Measurements from ENCODE around the gene PRSS33.

PRSS33 gene

GRCh38 chr16:2778630-2778958 lies 8.8 kb downstream of the PRSS33 start:
- H3K27me3 Mint-ChIP-seq (ENCODE audit: low read depth, poor library complexity) = peaks cover 3% of the 10 kb centered on the region
- no peak for TF ChIP-seq CTCF (IDR thresholded peaks at IDR 0.05)

GRCh38 chr16:2777903-2778629 lies 9.3 kb downstream of the PRSS33 start:
- peak; percentile 35 for DNase-seq
- no peaks in the 10 kb centered on the region for H3K27me3 Mint-ChIP-seq (ENCODE audit: low read depth, poor library complexity)
- no peaks in the 10 kb centered on the region for H3K9me3 Mint-ChIP-seq
- peaks cover 37% of the 10 kb centered on the region for H3K4me1 Mint-ChIP-seq
- TF ChIP-seq CTCF (IDR thresholded peaks at IDR 0.05) = no peak
- peak overlapping the region; percentile 99 for H3K27ac Mint-ChIP-seq
- peaks cover 4% of the 10 kb centered on the region for H3K36me3 Mint-ChIP-seq (ENCODE audit: low read depth)
- H3K4me3 Mint-ChIP-seq = peak overlapping the region; percentile 92

More at GRCh38 chr16:2778630-2778958, 8.8 kb downstream of the PRSS33 start:
- H3K4me3 Mint-ChIP-seq = peak overlapping the region; percentile 92
- no peaks in the 10 kb centered on the region for H3K9me3 Mint-ChIP-seq
- H3K4me1 Mint-ChIP-seq = peaks cover 37% of the 10 kb centered on the region
- DNase-seq = no peak
- peak overlapping the region; percentile 99 for H3K27ac Mint-ChIP-seq
- H3K36me3 Mint-ChIP-seq (ENCODE audit: low read depth) = no peaks in the 10 kb centered on the region

- Mint-ChIP-seq H3K4me3 (peak within 1 kb of the TSS; percentile 95), H3K27ac (peak within 1 kb of the TSS; percentile 99), H3K9me3 (no peaks in the 10 kb centered on the region), H3K36me3 (ENCODE audit: low read depth) (peaks cover 11% of the 10 kb centered on the region), H3K27me3 (ENCODE audit: low read depth, poor library complexity) (no peaks in the 10 kb centered on the region), H3K4me1 (peaks cover 43% of the 10 kb centered on the region)
- peak; percentile 93 for DNase-seq
- TF ChIP-seq CTCF (IDR thresholded peaks at IDR 0.05) = no peak
These were observed 10.0 kb downstream of the PRSS33 start, which contains the start of gene ELOB for GRCh38 chr16:2777231-2777902. TSS of gene ELOB (minus strand) at chr16:2777280. CDS start at chr16:2777239, 41 bp downstream.

- no peak for TF ChIP-seq CTCF (IDR thresholded peaks at IDR 0.05)
These were observed 10.7 kb downstream of the PRSS33 start for GRCh38 chr16:2776500-2777139.

GRCh38 chr16:2775765-2776499 lies 11.4 kb downstream of the PRSS33 start:
- no peaks in the 10 kb centered on the region for H3K27me3 Mint-ChIP-seq (ENCODE audit: low read depth, poor library complexity)
- peaks cover 24% of the 10 kb centered on the region for H3K36me3 Mint-ChIP-seq (ENCODE audit: low read depth)
- H3K9me3 Mint-ChIP-seq = no peaks in the 10 kb centered on the region
- peak overlapping the region; percentile 95 for H3K4me3 Mint-ChIP-seq
- H3K27ac Mint-ChIP-seq = peak overlapping the region; percentile 91
- no peak for TF ChIP-seq CTCF (IDR thresholded peaks at IDR 0.05)
- DNase-seq = no peak
- peaks cover 54% of the 10 kb centered on the region for H3K4me1 Mint-ChIP-seq

More at GRCh38 chr16:2776500-2777139, 10.7 kb downstream of the PRSS33 start:
- Mint-ChIP-seq H3K4me3 (peak overlapping the region; percentile 95), H3K9me3 (no peaks in the 10 kb centered on the region), H3K36me3 (ENCODE audit: low read depth) (peaks cover 17% of the 10 kb centered on the region), H3K27me3 (ENCODE audit: low read depth, poor library complexity) (no peaks in the 10 kb centered on the region), H3K27ac (peak overlapping the region; percentile 91), H3K4me1 (peaks cover 47% of the 10 kb centered on the region)
- DNase-seq = no peak
